WTC11 (cell line): Measurements from ENCODE around the gene MC5R.

ENCODE experiments used
- CREM ChIP-seq: sonication (generic); formaldehyde crosslinking; IDR thresholded peaks from 2 replicates; pipeline ENCODE4 v1.8.1; 2022; ENCODE audit warnings: mild to moderate bottlenecking, missing genetic modification reagents, moderate library complexity
- ESRRA ChIP-seq: sonication (generic); formaldehyde crosslinking; IDR thresholded peaks from 2 replicates; pipeline ENCODE4 v1.8.1; 2022; ENCODE audit warnings: mild to moderate bottlenecking, missing genetic modification reagents, borderline replicate concordance
- JUN ChIP-seq: sonication (generic); formaldehyde crosslinking; IDR thresholded peaks from 2 replicates; pipeline ENCODE4 v1.8.0; 2023; ENCODE audit warnings: mild to moderate bottlenecking, missing genetic modification reagents
- TF ChIP-seq, protein P1 (sequence below): sonication (generic); formaldehyde crosslinking; IDR thresholded peaks from 2 replicates; pipeline ENCODE4 v1.8.1; 2022; ENCODE audit warnings: mild to moderate bottlenecking, missing genetic modification reagents, moderate library complexity, borderline replicate concordance
- TF ChIP-seq, protein P2 (sequence below): fragments of 200-600 bp; IDR thresholded peaks from 2 replicates; pipeline ENCODE4 v1.8.0; 2022; ENCODE audit warnings: antibody characterized with exemption
- TF ChIP-seq, protein P3 (sequence below): sonication (generic); formaldehyde crosslinking; IDR thresholded peaks from 2 replicates; pipeline ENCODE4 v1.8.1; 2023; ENCODE audit warnings: mild to moderate bottlenecking, missing genetic modification reagents

DNA sequence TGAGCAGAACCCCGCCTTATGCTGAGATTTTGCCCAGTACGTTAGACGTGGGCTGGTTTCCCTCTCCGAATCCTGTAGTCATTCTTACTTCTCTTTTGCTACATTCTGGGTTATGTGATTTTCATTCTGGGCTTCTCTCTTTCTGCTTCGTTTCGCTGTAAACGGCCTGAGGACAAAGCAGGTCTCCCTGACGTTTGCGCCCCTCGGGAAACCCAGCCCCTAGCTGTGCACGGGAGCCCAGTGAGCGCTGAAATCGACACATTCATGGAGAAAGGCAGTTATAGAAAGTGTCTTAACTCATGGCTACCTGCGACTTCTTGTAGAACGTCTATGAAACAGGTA lies 22.7 kb upstream of the MC5R start:
- TF ChIP-seq, protein P1, sequence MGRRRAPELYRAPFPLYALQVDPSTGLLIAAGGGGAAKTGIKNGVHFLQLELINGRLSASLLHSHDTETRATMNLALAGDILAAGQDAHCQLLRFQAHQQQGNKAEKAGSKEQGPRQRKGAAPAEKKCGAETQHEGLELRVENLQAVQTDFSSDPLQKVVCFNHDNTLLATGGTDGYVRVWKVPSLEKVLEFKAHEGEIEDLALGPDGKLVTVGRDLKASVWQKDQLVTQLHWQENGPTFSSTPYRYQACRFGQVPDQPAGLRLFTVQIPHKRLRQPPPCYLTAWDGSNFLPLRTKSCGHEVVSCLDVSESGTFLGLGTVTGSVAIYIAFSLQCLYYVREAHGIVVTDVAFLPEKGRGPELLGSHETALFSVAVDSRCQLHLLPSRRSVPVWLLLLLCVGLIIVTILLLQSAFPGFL = no peak
- no peak for TF ChIP-seq CREM (CRISPR knock-in tag)
- TF ChIP-seq ESRRA (CRISPR knock-in tag) = no peak
- TF ChIP-seq, protein P2, sequence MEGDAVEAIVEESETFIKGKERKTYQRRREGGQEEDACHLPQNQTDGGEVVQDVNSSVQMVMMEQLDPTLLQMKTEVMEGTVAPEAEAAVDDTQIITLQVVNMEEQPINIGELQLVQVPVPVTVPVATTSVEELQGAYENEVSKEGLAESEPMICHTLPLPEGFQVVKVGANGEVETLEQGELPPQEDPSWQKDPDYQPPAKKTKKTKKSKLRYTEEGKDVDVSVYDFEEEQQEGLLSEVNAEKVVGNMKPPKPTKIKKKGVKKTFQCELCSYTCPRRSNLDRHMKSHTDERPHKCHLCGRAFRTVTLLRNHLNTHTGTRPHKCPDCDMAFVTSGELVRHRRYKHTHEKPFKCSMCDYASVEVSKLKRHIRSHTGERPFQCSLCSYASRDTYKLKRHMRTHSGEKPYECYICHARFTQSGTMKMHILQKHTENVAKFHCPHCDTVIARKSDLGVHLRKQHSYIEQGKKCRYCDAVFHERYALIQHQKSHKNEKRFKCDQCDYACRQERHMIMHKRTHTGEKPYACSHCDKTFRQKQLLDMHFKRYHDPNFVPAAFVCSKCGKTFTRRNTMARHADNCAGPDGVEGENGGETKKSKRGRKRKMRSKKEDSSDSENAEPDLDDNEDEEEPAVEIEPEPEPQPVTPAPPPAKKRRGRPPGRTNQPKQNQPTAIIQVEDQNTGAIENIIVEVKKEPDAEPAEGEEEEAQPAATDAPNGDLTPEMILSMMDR = no peak
- TF ChIP-seq, protein P3, sequence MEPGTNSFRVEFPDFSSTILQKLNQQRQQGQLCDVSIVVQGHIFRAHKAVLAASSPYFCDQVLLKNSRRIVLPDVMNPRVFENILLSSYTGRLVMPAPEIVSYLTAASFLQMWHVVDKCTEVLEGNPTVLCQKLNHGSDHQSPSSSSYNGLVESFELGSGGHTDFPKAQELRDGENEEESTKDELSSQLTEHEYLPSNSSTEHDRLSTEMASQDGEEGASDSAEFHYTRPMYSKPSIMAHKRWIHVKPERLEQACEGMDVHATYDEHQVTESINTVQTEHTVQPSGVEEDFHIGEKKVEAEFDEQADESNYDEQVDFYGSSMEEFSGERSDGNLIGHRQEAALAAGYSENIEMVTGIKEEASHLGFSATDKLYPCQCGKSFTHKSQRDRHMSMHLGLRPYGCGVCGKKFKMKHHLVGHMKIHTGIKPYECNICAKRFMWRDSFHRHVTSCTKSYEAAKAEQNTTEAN = no peak
- no peak for TF ChIP-seq JUN (CRISPR knock-in tag)
